Endometrium (tissue), 2 donors: ENCODE results near the gene NHP2.
"Not testable (repeated sequence)": the region's sequence is repeated elsewhere in the genome, so short reads cannot be mapped to it uniquely, and the experiment has no call there.

Source experiments
- FAIRE-seq: peaks from 2 replicates; lab custom pipeline; 2012; peaks lifted over from hg19 to GRCh38; lab: Jason Lieb, UNC
- donor health status: control.
- donor health status: control.

Gene NHP2

GRCh38 chr5:178130576-178131445 is 22.9 kb downstream of the NHP2 start, which contains the start of gene RMND5B:
Gene RMND5B, plus strand, starts transcription at chr5:178131014. Its CDS starts 7,106 bp downstream, at chr5:178138120.
- FAIRE-seq: no peak

GRCh38 chr5:178130234-178130575 is 23.5 kb downstream of the NHP2 start:
- not testable (repeated sequence) for FAIRE-seq

GRCh38 chr5:178129296-178129695 is 24.4 kb downstream of the NHP2 start:
- no peak for FAIRE-seq

GRCh38 chr5:178127300-178128009 is 26.2 kb downstream of the NHP2 start:
- FAIRE-seq: not testable (repeated sequence)

GRCh38 chr5:178126556-178126955 is 27.1 kb downstream of the NHP2 start:
- FAIRE-seq: no peak

- FAIRE-seq: no peak
Measured at GRCh38 chr5:178125253-178125906, 28.3 kb downstream of the NHP2 start.

- FAIRE-seq: no peak
Measured at GRCh38 chr5:178123966-178124925, 29.4 kb downstream of the NHP2 start.

GRCh38 chr5:178123094-178123965 is 30.4 kb downstream of the NHP2 start:
- no peak for FAIRE-seq

- no peak for FAIRE-seq
Measured at GRCh38 chr5:178122346-178122745, 31.3 kb downstream of the NHP2 start.

- no peak for FAIRE-seq
Measured at GRCh38 chr5:178121391-178122276, 32.1 kb downstream of the NHP2 start.

- FAIRE-seq: no peak
Measured at GRCh38 chr5:178120607-178121357, 32.9 kb downstream of the NHP2 start.

GRCh38 chr5:178119915-178120606 is 33.6 kb downstream of the NHP2 start:
- no peak for FAIRE-seq

- FAIRE-seq: no peak
Measured at GRCh38 chr5:178117923-178118701, 35.6 kb downstream of the NHP2 start.

GRCh38 chr5:178116143-178116885 is 37.4 kb downstream of the NHP2 start:
- FAIRE-seq: no peak

- FAIRE-seq: no peak
Measured at GRCh38 chr5:178115814-178116142, 37.9 kb downstream of the NHP2 start.

GRCh38 chr5:178115136-178115813 is 38.4 kb downstream of the NHP2 start:
- FAIRE-seq: no peak
